ENCODE data around the gene ABCA13.

- TF ChIP-seq CTCF (IDR thresholded peaks at IDR 0.05; ENCODE audit: low read depth, low read length, poor library complexity, severe bottlenecking) (no peak), EZH2phosphoT487 (IDR thresholded peaks at IDR 0.05; ENCODE audit: borderline replicate concordance, low read length) (no peak)
Observed at GRCh38 chr7:48595756-48596155, 424.5 kb downstream of the ABCA13 start.

All from DOHH2 (cell line).